GM18909 (cell line): ENCODE measurements around the gene COMMD10.
"Not testable (repeated sequence)": the region's sequence is repeated elsewhere in the genome, so short reads cannot be mapped to it uniquely, and the experiment has no call there.

Experiments
- ATAC-seq: cut with Tn5 transposase; IDR thresholded peaks from one replicate; pipeline ENCODE4 v1.9.1; 2021; ENCODE audit warnings: mild to moderate bottlenecking; ENCODE audit not compliant: unreplicated experiment, poor library complexity

The COMMD10 gene

GRCh38 chr5:116090302-116090701 is 5.5 kb downstream of the COMMD10 start:
- no peak for ATAC-seq

GRCh38 chr5:116091416-116091815 is 6.6 kb downstream of the COMMD10 start:
- ATAC-seq, result no peak

GRCh38 chr5:116097301-116097700 is 12.5 kb downstream of the COMMD10 start:
- ATAC-seq, result no peak

GRCh38 chr5:116098998-116099397 is 14.2 kb downstream of the COMMD10 start:
- ATAC-seq, result no peak

- ATAC-seq, result not testable (repeated sequence)
Measured at GRCh38 chr5:116104941-116105340, 20.1 kb downstream of the COMMD10 start.

- no peak for ATAC-seq
Measured at GRCh38 chr5:116115163-116115562, 30.3 kb downstream of the COMMD10 start.

- ATAC-seq, result no peak
Measured at GRCh38 chr5:116130471-116130870, 45.6 kb downstream of the COMMD10 start.

- ATAC-seq, result no peak
Measured at GRCh38 chr5:116130976-116131375, 46.2 kb downstream of the COMMD10 start.

GRCh38 chr5:116133281-116133680 is 48.5 kb downstream of the COMMD10 start:
- ATAC-seq, result no peak

GRCh38 chr5:116135344-116135743 is 50.5 kb downstream of the COMMD10 start:
- peak; percentile 99 for ATAC-seq

- ATAC-seq, result peak; percentile 38
Measured at GRCh38 chr5:116137544-116138378, 52.9 kb downstream of the COMMD10 start.

GRCh38 chr5:116142495-116142894 is 57.7 kb downstream of the COMMD10 start:
- no peak for ATAC-seq

- ATAC-seq, result no peak
Measured at GRCh38 chr5:116144103-116144502, 59.3 kb downstream of the COMMD10 start.

- no peak for ATAC-seq
Measured at GRCh38 chr5:116144991-116145390, 60.2 kb downstream of the COMMD10 start.

GRCh38 chr5:116145416-116145815 is 60.6 kb downstream of the COMMD10 start:
- ATAC-seq, result no peak

GRCh38 chr5:116152169-116152568 is 67.3 kb downstream of the COMMD10 start:
- ATAC-seq, result no peak

- no peak for ATAC-seq
Measured at GRCh38 chr5:116153687-116154174, 68.9 kb downstream of the COMMD10 start.

- ATAC-seq, result no peak
Measured at GRCh38 chr5:116154252-116154651, 69.4 kb downstream of the COMMD10 start.

GRCh38 chr5:116154931-116155330 is 70.1 kb downstream of the COMMD10 start:
- no peak for ATAC-seq

- no peak for ATAC-seq
Measured at GRCh38 chr5:116157902-116158301, 73.1 kb downstream of the COMMD10 start.

- ATAC-seq, result no peak
Measured at GRCh38 chr5:116159006-116159405, 74.2 kb downstream of the COMMD10 start.

GRCh38 chr5:116174111-116174510 is 89.3 kb downstream of the COMMD10 start:
- ATAC-seq, result no peak
